Erythroblast (primary cell): ENCODE measurements around the gene LSR.
"Not testable (repeated sequence)": the region's sequence is repeated elsewhere in the genome, so short reads cannot be mapped to it uniquely, and the experiment has no call there.

Experiments
- DNase-seq, 2 experiments: peaks; one replicate each; lab custom pipeline; 2025; lab: John Stamatoyannopoulos, UW
- GATA1 ChIP-seq: IDR thresholded peaks from 2 replicates; pipeline ENCODE4 v1.6.1; 2011; ENCODE audit warnings: low read depth, mild to moderate bottlenecking, control low read depth, low read length, moderate library complexity
- POLR2A ChIP-seq: IDR thresholded peaks from 2 replicates; pipeline ENCODE4 v1.6.1; 2011; ENCODE audit warnings: mild to moderate bottlenecking, low read length

LSR gene

DNA sequence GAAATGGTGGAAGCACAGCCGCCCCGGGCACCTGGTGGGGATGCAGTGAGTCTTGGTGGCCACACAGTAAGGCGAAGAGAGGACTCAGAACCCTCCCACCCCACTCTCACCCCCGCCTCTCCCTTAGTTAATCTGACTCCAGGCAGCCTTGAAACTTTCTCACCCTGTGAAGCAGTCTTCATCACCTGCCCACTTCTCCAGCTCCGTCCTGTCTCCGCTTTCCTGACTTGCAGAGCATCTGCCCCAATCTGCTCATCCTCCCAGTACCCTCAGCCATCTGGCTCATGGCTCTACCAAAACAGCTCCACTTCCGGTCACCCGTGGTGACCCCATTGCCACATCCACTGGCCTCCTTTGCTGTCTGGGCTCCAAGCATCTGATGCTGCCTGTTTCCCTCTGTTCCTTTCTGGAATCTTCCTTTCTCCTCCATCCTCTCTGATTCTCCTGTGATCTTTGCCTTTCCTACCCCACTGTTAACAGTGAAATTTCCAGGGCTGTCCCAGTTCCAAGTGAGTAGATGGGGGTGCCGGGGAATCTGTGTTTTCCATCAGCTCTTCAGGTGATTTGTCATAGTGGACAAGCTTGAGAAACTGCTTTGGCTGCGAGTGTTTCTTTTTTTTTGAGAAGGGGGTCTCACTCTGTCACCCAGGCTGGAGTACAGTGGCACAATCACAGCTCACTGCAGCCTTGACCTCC lies 24.3 kb downstream of the LSR start:
- DNase-seq: no peak
- TF ChIP-seq GATA1: no peak
- no peak for TF ChIP-seq POLR2A

DNA sequence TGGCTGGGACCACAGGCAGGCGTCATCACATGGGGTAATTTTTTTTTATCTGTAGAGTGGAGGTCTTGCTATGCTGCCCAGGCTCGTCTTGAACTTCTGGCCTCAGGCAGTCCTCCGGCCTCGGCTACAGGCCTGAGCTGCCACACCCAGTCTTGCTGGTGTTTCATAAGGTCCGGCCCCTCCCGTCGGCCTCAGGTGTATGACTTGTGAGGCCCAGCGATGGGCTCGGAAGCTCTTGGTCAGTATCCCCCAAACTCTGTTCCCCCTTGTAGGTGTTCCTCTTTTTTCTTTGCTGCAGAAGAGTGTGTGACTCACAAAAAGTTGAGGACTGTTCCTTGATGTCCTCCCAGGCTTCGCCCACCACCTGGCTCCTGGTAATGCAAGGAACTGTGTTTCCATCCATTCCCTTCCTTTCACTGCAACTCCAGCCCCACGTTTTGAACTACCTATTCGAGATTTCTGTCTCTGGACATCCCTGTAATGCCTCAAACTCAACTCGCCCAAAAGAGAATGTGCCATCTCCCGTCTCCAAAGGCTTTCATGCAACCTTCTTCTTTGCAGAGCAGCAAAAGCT lies 25.0 kb downstream of the LSR start:
- no peak for DNase-seq
- TF ChIP-seq POLR2A: no peak
- no peak for TF ChIP-seq GATA1

GRCh38 chr19:35274323-35274722 lies 25.5 kb downstream of the LSR start:
- TF ChIP-seq GATA1: no peak
- TF ChIP-seq POLR2A: no peak
- DNase-seq: no peak

- TF ChIP-seq GATA1 (no peak), POLR2A (no peak)
- DNase-seq: no peak
These were observed 28.0 kb downstream of the LSR start for GRCh38 chr19:35276706-35277281.

- no peak for DNase-seq
- TF ChIP-seq POLR2A (no peak), GATA1 (no peak)
These were observed 29.9 kb downstream of the LSR start for GRCh38 chr19:35278578-35279284.

DNA sequence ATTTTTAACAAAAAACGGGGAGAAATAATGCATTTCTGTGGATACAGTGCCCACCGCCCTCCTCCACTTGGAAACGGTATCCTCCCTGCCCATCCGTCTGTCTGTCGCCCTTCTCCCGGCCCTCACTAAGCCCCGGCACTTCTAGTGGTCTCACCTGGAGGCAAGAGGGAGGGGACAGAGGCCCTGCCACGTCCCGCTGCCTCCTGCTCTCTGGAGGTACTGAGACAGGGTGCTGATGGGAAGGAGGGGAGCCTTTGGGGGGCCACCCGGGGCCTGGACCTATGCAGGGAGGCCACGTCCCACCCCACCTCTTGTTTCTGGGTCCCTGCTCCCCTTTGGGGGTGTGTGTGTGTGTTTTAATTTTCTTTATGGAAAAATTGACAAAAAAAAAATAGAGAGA lies 30.6 kb downstream of the LSR start:
- TF ChIP-seq POLR2A (no peak), GATA1 (no peak)
- DNase-seq: no peak

DNA sequence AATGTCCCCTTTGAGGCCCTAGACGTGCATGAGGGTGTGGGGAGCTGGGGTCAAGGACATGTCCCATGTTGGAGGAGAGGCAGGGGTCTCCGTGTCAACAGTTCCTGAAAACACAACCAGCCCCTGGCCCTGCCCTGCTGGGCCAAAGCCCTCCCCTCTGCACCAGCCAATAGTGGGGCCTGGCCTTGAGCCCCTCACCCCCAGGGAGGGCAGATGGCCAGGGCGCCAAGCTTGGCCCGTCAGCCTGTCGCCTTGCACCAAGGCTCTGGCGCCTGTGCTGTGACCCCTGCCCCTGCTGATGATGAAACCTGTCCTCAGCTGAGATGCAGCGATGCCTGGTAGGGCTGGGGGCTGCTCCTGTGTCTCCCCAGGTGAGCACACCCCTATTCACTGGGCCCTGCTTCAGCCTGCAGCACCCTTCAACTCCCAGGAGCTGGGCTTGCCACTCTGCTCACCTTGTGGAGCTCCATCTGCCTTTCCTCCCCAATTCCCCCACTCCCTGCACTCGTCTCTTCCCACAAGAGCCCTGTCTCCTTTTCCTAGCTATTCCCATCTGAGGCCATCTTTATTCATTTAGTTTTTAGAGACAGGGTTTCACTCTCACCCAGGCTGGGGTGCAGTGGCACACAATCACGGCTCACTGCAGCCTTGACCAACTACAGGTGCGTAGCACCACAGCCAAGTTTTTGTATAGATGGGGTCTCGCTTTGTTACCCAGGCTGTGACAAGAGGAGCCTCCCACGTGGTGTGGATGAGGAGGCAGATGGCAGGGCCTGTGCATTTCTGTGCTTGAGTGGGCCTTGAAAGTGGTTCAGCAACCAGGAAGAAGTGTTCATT lies 31.4 kb downstream of the LSR start:
- TF ChIP-seq POLR2A: no peak
- no peak for TF ChIP-seq GATA1
- DNase-seq: no peak

- TF ChIP-seq POLR2A: no peak
- TF ChIP-seq GATA1: no peak
- no peak for DNase-seq
These were observed 32.5 kb downstream of the LSR start for GRCh38 chr19:35281303-35281702.

GRCh38 chr19:35284153-35285094 lies 35.6 kb downstream of the LSR start:
- no peak for TF ChIP-seq POLR2A
- no peak for TF ChIP-seq GATA1
- DNase-seq: no peak

- TF ChIP-seq POLR2A (no peak), GATA1 (no peak)
- DNase-seq: no peak
These were observed 36.3 kb downstream of the LSR start for GRCh38 chr19:35285095-35285449.

- not testable (repeated sequence) for DNase-seq
These were observed 36.7 kb downstream of the LSR start for GRCh38 chr19:35285465-35285864.

DNA sequence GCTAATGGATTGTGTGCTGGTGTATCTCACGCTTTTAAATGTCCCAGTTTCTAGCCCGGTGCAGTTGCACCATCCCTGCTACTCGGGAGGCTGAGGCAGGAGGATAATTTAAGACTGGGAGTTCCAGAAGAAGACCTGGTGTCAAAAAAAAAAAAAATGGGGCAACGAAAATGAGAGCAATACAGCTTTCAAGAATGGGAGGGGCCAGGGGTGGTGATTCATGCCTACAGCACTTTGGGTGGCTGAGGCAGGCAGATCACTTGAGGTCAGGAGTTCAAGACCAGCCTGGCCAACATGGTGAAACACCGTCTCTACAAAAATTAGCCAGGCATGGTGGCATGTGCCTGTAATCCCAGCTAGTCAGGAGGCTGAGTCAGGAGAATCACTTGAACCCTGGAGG lies 37.3 kb downstream of the LSR start:
- DNase-seq: not testable (repeated sequence)

DNA sequence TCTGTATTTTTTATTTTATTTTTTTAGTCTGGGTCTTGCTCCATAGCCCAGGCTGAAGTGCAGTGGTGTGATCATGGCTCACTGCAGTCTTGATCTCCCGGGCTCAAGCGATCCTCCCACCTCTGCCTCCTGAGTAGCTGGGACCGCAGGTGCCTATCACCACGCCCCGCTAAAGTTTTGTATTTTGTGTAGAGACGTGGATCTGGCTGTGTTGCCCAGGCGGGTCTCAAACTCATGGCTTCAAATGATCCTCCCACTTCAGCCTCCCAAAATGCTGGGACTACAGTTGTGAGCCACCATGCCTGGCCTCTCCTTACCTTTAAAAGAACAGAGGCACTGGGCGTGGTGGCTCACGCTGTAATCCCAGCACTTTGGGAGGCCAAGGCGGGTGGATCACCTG lies 38.9 kb downstream of the LSR start:
- no peak for TF ChIP-seq GATA1
- no peak for TF ChIP-seq POLR2A
- no peak for DNase-seq
